Measurements from ENCODE around the gene PALM. TPM values are rescaled to one million over a fixed set of nuclear protein-coding genes. Genes with fewer than 3 reads are reported as not detected.
A peak's percentile ranks its signal among the peaks of the same experiment; 100 is the strongest.

PALM gene
- total RNA-seq: 10 to 100 TPM; 12.6 to 91.0 (median 42.2) TPM

GRCh38 chr19:708154-709143 lies at the start of gene PALM:
Gene PALM, plus strand, starts transcription at chr19:708935. Its CDS starts 212 bp downstream, at chr19:709147.
- peaks cover 0 to 3% of the 10 kb centered on the region in 2 donors for H3K4me1 ChIP-seq
- intact Hi-C loops (cut with DNase I; ENCODE audit: low total_unique reads): no loop called here
- TF ChIP-seq CTCF (IDR thresholded peaks at IDR 0.05): peak in 1 of 4 experiments; percentile 62
- no peak for TF ChIP-seq POLR2A (IDR thresholded peaks at IDR 0.05)

GRCh38 chr19:660793-661426 lies 47.8 kb upstream of the PALM start:
- Histone ChIP-seq H3K9me3 (no peaks in the 10 kb centered on the region), H3K4me3 (peak overlapping the region; percentile 47 to 91), H3K36me3 (no peaks in the 10 kb centered on the region), H3K27ac (peak overlapping the region in 1 of 2 donors; percentile 63), H3K27me3 (no peaks in the 10 kb centered on the region), H3K4me1 (peaks cover 0 to 45% of the 10 kb centered on the region in 2 donors)
- no peak for DNase-seq
- intact Hi-C loops (cut with DNase I; ENCODE audit: low total_unique reads): no loop called here
- TF ChIP-seq POLR2A (IDR thresholded peaks at IDR 0.05) (no peak), CTCF (IDR thresholded peaks at IDR 0.05) (no peak)

More at GRCh38 chr19:708154-709143, at the start of gene PALM:
- Histone ChIP-seq H3K9me3 (no peaks in the 10 kb centered on the region), H3K4me3 (peak within 1 kb of the TSS; percentile 48 to 90), H3K36me3 (no peaks in the 10 kb centered on the region), H3K27me3 (no peaks in the 10 kb centered on the region), H3K27ac (peak within 1 kb of the TSS; percentile 88)
- peak in 1 of 2 donors; percentile 47 for DNase-seq

- no peaks in the 10 kb centered on the region for H3K9me3 ChIP-seq
- H3K36me3 ChIP-seq: no peaks in the 10 kb centered on the region
- no peaks in the 10 kb centered on the region for H3K27me3 ChIP-seq
- peak overlapping the region; percentile 47 to 91 for H3K4me3 ChIP-seq
- no peak for DNase-seq
- peaks cover 0 to 42% of the 10 kb centered on the region in 2 donors for H3K4me1 ChIP-seq
- TF ChIP-seq CTCF (IDR thresholded peaks at IDR 0.05): no peak
- no peak for TF ChIP-seq POLR2A (IDR thresholded peaks at IDR 0.05)
- H3K27ac ChIP-seq: peak overlapping the region; percentile 63 to 84
- intact Hi-C loops (cut with DNase I; ENCODE audit: low total_unique reads): no loop called here
These were observed 47.1 kb upstream of the PALM start for GRCh38 chr19:661427-662196.

GRCh38 chr19:662207-662961 lies 46.4 kb upstream of the PALM start:
- peak overlapping the region; percentile 47 to 91 for H3K4me3 ChIP-seq
- intact Hi-C loops (cut with DNase I; ENCODE audit: low total_unique reads): no loop called here
- H3K4me1 ChIP-seq: peaks cover 0 to 34% of the 10 kb centered on the region in 2 donors

More at GRCh38 chr19:662207-662961, 46.4 kb upstream of the PALM start:
- TF ChIP-seq CTCF (IDR thresholded peaks at IDR 0.05) (no peak), POLR2A (IDR thresholded peaks at IDR 0.05) (no peak)
- H3K36me3 ChIP-seq: no peaks in the 10 kb centered on the region
- no peaks in the 10 kb centered on the region for H3K27me3 ChIP-seq
- peak overlapping the region; percentile 63 to 84 for H3K27ac ChIP-seq
- no peak for DNase-seq
- no peaks in the 10 kb centered on the region for H3K9me3 ChIP-seq
